Activated CD8-positive, alpha-beta T cell treated with anti-CD3 and anti-CD28 coated beads for 36 hours (primary cell): Measurements from ENCODE around the gene MTSS2. TPM values are rescaled to one million over a fixed set of nuclear protein-coding genes. Genes with fewer than 3 reads are reported as not detected.
A peak's percentile ranks its signal among the peaks of the same experiment; 100 is the strongest.

Source experiments
- ATAC-seq: fragments of 200-7000 bp; cut with Tn5 transposase; one replicate; pipeline ENCODE4 v1.10.0; 2021; ENCODE audit warnings: mild to moderate bottlenecking, moderate library complexity
- CTCF ChIA-PET: fragments of 350-600 bp; sonication (Branson Sonifier 250); formaldehyde crosslinking; loops from one replicate; lab custom pipeline; 2021; ENCODE audit warnings: antibody characterized with exemption; lab: Charles Lee
- POLR2A ChIA-PET: fragments of 350-600 bp; sonication (Branson Sonifier 250); formaldehyde crosslinking; loops from one replicate; lab custom pipeline; 2021; ENCODE audit warnings: antibody characterized with exemption; lab: Charles Lee
- DNase-seq: peaks from one replicate; pipeline ENCODE4 v3.0.0-alpha.2; 2020
- H3K27ac Mint-ChIP-seq: one replicate; pipeline ENCODE4 v1.8.0; 2021; ENCODE audit warnings: mild to moderate bottlenecking, mixed read lengths
- H3K27me3 Mint-ChIP-seq: one replicate; pipeline ENCODE4 v1.8.0; 2021; ENCODE audit warnings: mixed read lengths
- H3K36me3 Mint-ChIP-seq: one replicate; pipeline ENCODE4 v1.8.0; 2021; ENCODE audit warnings: low read depth, mixed read lengths
- H3K4me1 Mint-ChIP-seq: one replicate; pipeline ENCODE4 v1.8.0; 2021; ENCODE audit warnings: low read depth, mixed read lengths
- H3K4me3 Mint-ChIP-seq: one replicate; pipeline ENCODE4 v1.8.0; 2021; ENCODE audit warnings: mild to moderate bottlenecking, moderate library complexity, mixed read lengths
- H3K9me3 Mint-ChIP-seq: one replicate; pipeline ENCODE4 v1.8.0; 2021; ENCODE audit warnings: mixed read lengths
- intact Hi-C: fragments of 100-400 bp; cut with micrococcal nuclease; formaldehyde crosslinking; loops from one replicate; pipeline ENCODE4 v1.10.0; 2022
- total RNA-seq, 2 experiments: library from RNA; stranded (reverse); gene quantifications; one replicate each; pipeline ENCODE4 v1.2.3, GENCODE V29; 2021
- TF ChIP-seq, protein P1 (sequence below): fragments of 200-600 bp; IDR thresholded peaks from one replicate; pipeline ENCODE4 v1.8.0; 2022; ENCODE audit warnings: antibody characterized with exemption, mild to moderate bottlenecking

MTSS2 gene
- total RNA-seq, 2 experiments from 2014 or later: 4.4 to 4.6 TPM

DNA sequence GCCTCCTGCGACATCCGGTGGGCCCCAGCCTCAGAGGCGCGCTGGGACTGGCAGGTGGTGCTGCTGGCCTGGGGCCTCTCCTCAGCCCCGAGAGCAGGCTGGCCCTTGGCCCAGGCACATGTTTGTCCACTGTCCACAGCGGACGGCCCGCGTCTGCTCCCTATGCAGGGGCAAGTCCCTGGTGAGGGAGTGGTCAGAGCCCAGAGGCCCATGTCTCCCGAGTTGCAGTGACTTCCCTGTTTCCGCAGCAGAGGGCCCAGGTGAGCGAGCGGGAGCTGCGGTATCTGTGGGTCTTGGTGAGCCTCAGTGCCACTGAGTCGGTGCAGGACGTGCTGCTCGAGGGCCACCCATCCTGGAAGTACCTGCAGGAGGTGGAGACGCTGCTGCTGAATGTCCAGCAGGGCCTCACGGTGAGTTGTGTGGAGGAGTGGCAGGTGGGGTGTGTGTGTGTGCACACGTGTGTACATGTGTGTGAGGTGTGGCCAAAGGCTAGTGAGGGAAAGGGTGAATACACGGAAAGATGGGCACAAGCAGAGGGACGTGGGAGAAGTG lies 29.1 kb downstream of the MTSS2 start:
- CTCF ChIA-PET: no interaction called here
- Mint-ChIP-seq H3K27me3 (no peaks in the 10 kb centered on the region), H3K36me3 (no peaks in the 10 kb centered on the region), H3K4me3 (no peak overlapping the region), H3K9me3 (no peaks in the 10 kb centered on the region), H3K4me1 (peaks cover 4% of the 10 kb centered on the region), H3K27ac (no peak overlapping the region)
- intact Hi-C loops: no loop called here
- TF ChIP-seq, protein P1, sequence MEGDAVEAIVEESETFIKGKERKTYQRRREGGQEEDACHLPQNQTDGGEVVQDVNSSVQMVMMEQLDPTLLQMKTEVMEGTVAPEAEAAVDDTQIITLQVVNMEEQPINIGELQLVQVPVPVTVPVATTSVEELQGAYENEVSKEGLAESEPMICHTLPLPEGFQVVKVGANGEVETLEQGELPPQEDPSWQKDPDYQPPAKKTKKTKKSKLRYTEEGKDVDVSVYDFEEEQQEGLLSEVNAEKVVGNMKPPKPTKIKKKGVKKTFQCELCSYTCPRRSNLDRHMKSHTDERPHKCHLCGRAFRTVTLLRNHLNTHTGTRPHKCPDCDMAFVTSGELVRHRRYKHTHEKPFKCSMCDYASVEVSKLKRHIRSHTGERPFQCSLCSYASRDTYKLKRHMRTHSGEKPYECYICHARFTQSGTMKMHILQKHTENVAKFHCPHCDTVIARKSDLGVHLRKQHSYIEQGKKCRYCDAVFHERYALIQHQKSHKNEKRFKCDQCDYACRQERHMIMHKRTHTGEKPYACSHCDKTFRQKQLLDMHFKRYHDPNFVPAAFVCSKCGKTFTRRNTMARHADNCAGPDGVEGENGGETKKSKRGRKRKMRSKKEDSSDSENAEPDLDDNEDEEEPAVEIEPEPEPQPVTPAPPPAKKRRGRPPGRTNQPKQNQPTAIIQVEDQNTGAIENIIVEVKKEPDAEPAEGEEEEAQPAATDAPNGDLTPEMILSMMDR: no peak
- ATAC-seq (no peak), DNase-seq (no peak)
- POLR2A ChIA-PET: no interaction called here

DNA sequence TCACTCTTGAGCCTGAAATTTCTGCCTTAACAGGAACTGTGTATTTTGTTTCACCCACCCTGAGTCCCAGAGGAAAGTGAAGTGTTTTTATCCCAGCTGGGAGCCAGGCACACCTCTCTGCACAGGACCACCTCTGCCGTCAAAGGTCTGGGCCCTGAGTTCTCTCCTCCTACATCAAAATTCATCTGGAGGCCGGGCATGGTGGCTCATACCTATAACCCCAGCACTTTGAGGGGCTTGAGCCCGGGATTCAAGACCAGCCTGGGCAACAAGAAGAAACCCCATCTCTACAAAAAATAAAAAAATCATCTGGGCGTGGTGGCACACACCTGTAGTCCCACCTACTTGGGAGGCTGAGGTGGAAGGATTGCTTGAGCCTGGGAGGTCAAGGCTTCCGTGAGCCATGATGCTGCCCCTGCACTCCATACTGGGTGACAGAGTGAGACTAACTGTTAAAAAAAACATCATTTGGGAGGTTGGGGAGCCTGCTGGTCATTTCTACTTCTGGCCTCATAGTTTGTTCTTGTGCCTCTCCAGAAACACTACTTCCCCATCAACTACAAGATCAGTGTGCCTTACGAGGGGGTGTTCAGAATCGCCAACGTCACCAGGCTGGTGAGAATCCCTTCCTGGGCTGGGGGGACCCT lies 29.7 kb downstream of the MTSS2 start:
- H3K4me3 Mint-ChIP-seq: no peak overlapping the region
- peaks cover 4% of the 10 kb centered on the region for H3K4me1 Mint-ChIP-seq
- no peak overlapping the region for H3K27ac Mint-ChIP-seq
- H3K27me3 Mint-ChIP-seq: no peaks in the 10 kb centered on the region
- DNase-seq (no peak), ATAC-seq (no peak)
- POLR2A ChIA-PET: no interaction called here
- TF ChIP-seq, protein P1: no peak
- H3K36me3 Mint-ChIP-seq: no peaks in the 10 kb centered on the region
- CTCF ChIA-PET: interaction anchor here (1.3 to 4.2 kb wide), 2 partner anchors 18 to 115 kb away, joined by 3 to 23 read pairs; no protein-coding TSS in a partner anchor
- no peaks in the 10 kb centered on the region for H3K9me3 Mint-ChIP-seq
- intact Hi-C loops: no loop called here

DNA sequence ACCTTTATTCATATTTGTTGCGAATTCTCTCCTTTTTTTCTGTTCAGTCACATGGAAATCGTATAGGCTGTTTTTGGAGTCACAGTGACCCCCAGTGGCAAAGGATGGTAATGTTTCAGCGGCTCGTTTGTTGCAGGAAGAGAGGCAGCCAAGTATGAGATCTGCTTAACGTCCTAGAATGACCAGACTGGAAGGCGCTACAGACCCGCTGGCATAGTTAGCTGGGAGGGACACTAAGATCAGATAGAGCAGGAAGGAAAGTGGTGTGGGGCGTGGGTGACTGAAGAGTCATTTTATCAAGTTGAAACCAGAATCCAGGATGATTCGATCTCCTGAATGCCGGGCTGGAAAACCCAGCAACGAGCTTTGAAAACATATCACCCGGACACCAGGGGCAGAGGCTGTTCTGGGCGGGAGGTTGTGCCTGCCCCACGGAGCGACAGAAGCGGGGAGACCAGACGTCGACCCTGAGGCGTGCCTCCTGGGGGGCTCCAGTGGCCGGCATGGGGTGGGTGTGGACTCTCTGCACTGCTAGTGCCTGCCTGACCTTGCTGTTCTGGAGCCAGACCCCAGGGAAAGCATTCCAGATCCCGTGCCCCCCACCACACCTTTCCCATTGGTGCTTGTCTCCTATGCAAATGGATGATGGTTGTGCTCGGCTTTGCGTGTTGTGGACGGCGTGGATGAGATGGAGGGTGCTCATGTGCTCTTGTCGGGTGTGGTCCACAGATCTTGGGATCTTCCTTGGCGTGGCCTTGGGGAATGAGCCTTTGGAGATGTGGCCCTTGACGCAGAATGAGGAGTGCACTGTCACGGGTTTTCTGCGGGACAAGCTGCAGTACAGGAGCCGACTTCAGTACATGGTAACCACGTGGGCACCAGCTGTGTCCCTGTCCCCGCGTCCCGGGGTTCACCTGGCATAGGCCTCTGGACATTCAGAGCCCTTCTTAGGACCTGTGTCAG lies 31.8 kb downstream of the MTSS2 start:
- Mint-ChIP-seq H3K36me3 (no peaks in the 10 kb centered on the region), H3K4me1 (peaks cover 4% of the 10 kb centered on the region), H3K9me3 (no peaks in the 10 kb centered on the region), H3K27ac (no peak overlapping the region), H3K27me3 (no peaks in the 10 kb centered on the region), H3K4me3 (no peak overlapping the region)
- POLR2A ChIA-PET: interaction anchor here (0.7 kb wide), 1 partner anchor 317 kb away, joined by 4 read pairs; no protein-coding TSS in a partner anchor
- DNase-seq (peak; percentile 87), ATAC-seq (peak; percentile 92)
- TF ChIP-seq, protein P1: peak; percentile 94
- CTCF ChIA-PET: interaction anchor here (0.6 to 4.2 kb wide), 34 partner anchors 9 to 858 kb away, joined by 3 to 23 read pairs (median 4); no protein-coding TSS in a partner anchor
- intact Hi-C loops: no loop called here

DNA sequence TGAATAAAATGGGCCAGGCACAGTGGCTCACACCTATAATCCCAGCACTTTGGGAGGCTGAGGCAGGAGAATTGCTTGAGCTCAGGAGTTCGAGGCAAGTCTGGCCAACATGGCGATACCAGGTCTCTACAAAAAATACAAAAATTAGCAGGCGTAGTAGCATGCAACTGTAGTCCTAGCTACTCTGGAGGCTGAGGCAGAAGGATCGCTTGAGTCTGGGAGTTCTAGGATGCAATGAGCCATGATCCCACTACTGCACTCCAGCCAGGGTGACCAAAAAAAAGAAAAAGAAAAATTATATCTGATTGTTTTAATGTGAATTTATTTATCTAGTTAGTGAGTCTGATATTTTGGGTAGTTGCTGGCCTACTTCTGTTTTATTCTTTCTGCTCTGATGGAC lies 32.4 kb downstream of the MTSS2 start:
- ATAC-seq (no peak), DNase-seq (no peak)
- H3K4me1 Mint-ChIP-seq: peaks cover 4% of the 10 kb centered on the region
- no peak overlapping the region for H3K27ac Mint-ChIP-seq
- ChIA-PET CTCF (interaction anchor here (0.7 to 4.2 kb wide), 23 partner anchors 9 to 723 kb away, joined by 3 to 23 read pairs (median 3); no protein-coding TSS in a partner anchor), POLR2A (interaction anchor here (0.6 to 0.7 kb wide), 3 partner anchors 55 to 674 kb away, joined by 3 to 5 read pairs (median 3); no protein-coding TSS in a partner anchor)
- no peak overlapping the region for H3K4me3 Mint-ChIP-seq
- H3K27me3 Mint-ChIP-seq: no peaks in the 10 kb centered on the region
- no peaks in the 10 kb centered on the region for H3K36me3 Mint-ChIP-seq
- intact Hi-C loops: no loop called here
- no peaks in the 10 kb centered on the region for H3K9me3 Mint-ChIP-seq
- TF ChIP-seq, protein P1: no peak
